Measurements from ENCODE around the gene DUOX1. TPM values are rescaled to one million over a fixed set of nuclear protein-coding genes. Genes with fewer than 3 reads are reported as not detected.

DUOX1 gene
- total and polyA plus RNA-seq, 2 of the 13 experiments (the other 11 are each of a cell fraction or from before 2014, with no cell fraction given), result 0.03 TPM; not detected in 1

GRCh38 chr15:45200001-45200798 lies 70.4 kb downstream of the DUOX1 start (continued):
- TF ChIP-seq ZNF275 (CRISPR knock-in tag; IDR thresholded peaks at IDR 0.05; ENCODE audit: borderline replicate concordance), result peak; percentile 46; the same call in 1 of the 2 replicates
- peak; percentile 55 for TF ChIP-seq CEBPG (CRISPR knock-in tag; IDR thresholded peaks at IDR 0.05)
- no peak; the same call in 1 of the 2 replicates for TF ChIP-seq FOXO1 (CRISPR knock-in tag; IDR thresholded peaks at IDR 0.05)
- peak; percentile 77; the same call in 1 of the 2 replicates for TF ChIP-seq SMYD3 (CRISPR knock-in tag; IDR thresholded peaks at IDR 0.05)
- TF ChIP-seq PRMT3 (CRISPR knock-in tag; IDR thresholded peaks at IDR 0.05; ENCODE audit: borderline replicate concordance, low read depth), result no peak
- no peak for TF ChIP-seq ZNF776 (CRISPR knock-in tag; IDR thresholded peaks at IDR 0.05)
- TF ChIP-seq ATF2 (CRISPR knock-in tag; IDR thresholded peaks at IDR 0.05), result peak; percentile 66
- no peak for TF ChIP-seq ATM (IDR thresholded peaks at IDR 0.05; ENCODE audit: borderline replicate concordance)
- peak; percentile 47 for TF ChIP-seq RXRA (CRISPR knock-in tag; IDR thresholded peaks at IDR 0.05)
- TF ChIP-seq BCL3 (CRISPR knock-in tag; IDR thresholded peaks at IDR 0.05), result 0 out of 2 replicates have a peak, but pooled peaks have one; percentile 9
- TF ChIP-seq ZNF256 (CRISPR knock-in tag; conservative IDR thresholded peaks at IDR 0.05), result peak; percentile 95
- peak; percentile 77; the same call in 1 of the 2 replicates for TF ChIP-seq ARID4A (CRISPR knock-in tag; IDR thresholded peaks at IDR 0.05; ENCODE audit: borderline replicate concordance)
- peak; percentile 66; the same call in 1 of the 2 replicates for TF ChIP-seq SAFB2 (CRISPR knock-in tag; IDR thresholded peaks at IDR 0.05; ENCODE audit: borderline replicate concordance, low read depth)
- TF ChIP-seq MTA1 (CRISPR knock-in tag; IDR thresholded peaks at IDR 0.05; ENCODE audit: borderline replicate concordance), result peak; percentile 86
- TF ChIP-seq ZSCAN31 (CRISPR knock-in tag; IDR thresholded peaks at IDR 0.05; ENCODE audit: low read depth), result peak; percentile 80
- peak; percentile 78; the same call in 1 of the 2 replicates for TF ChIP-seq TBP (CRISPR knock-in tag; IDR thresholded peaks at IDR 0.05)
- 0 out of 2 replicates have a peak, but pooled peaks have one; percentile 58 for TF ChIP-seq MIER3 (CRISPR knock-in tag; IDR thresholded peaks at IDR 0.05; ENCODE audit: borderline replicate concordance)
- no peak for TF ChIP-seq ZNF446 (CRISPR knock-in tag; IDR thresholded peaks at IDR 0.05)
- no peak for TF ChIP-seq MTERF4 (CRISPR knock-in tag; IDR thresholded peaks at IDR 0.05)
- TF ChIP-seq SKI (IDR thresholded peaks at IDR 0.05; ENCODE audit: partially characterized antibody), result peak; percentile 14
